HG03378 (cell line): ENCODE measurements around the gene SGPL1.
"Not testable (repeated sequence)": the region's sequence is repeated elsewhere in the genome, so short reads cannot be mapped to it uniquely, and the experiment has no call there.

Experiments
- ATAC-seq: cut with Tn5 transposase; IDR thresholded peaks from one replicate; pipeline ENCODE4 v1.9.1; 2021; ENCODE audit warnings: mild to moderate bottlenecking, moderate library complexity; ENCODE audit not compliant: unreplicated experiment

Gene SGPL1

GRCh38 chr10:70917226-70917625, 101.5 kb downstream of the SGPL1 start:
- ATAC-seq = no peak

GRCh38 chr10:70917635-70918034, 101.9 kb downstream of the SGPL1 start:
- no peak for ATAC-seq

- ATAC-seq = no peak
These were observed 103.2 kb downstream of the SGPL1 start for GRCh38 chr10:70918851-70919530.

- ATAC-seq = not testable (repeated sequence)
These were observed 104.2 kb downstream of the SGPL1 start for GRCh38 chr10:70919906-70920305.

GRCh38 chr10:70920519-70920918, 104.8 kb downstream of the SGPL1 start:
- no peak for ATAC-seq

- no peak for ATAC-seq
These were observed 105.5 kb downstream of the SGPL1 start for GRCh38 chr10:70921285-70921684.

GRCh38 chr10:70923696-70924095, 107.9 kb downstream of the SGPL1 start:
- ATAC-seq = no peak

- no peak for ATAC-seq
These were observed 109.9 kb downstream of the SGPL1 start for GRCh38 chr10:70925377-70926225.

- ATAC-seq = no peak
These were observed 110.7 kb downstream of the SGPL1 start for GRCh38 chr10:70926226-70927000.

GRCh38 chr10:70927189-70927943, 111.6 kb downstream of the SGPL1 start:
- ATAC-seq = no peak

- ATAC-seq = no peak
These were observed 112.4 kb downstream of the SGPL1 start for GRCh38 chr10:70928140-70928539.

GRCh38 chr10:70930263-70931000, 114.7 kb downstream of the SGPL1 start:
- ATAC-seq = no peak
